ENCODE data around the gene OSBPL10. TPM values are rescaled to one million over a fixed set of nuclear protein-coding genes. Genes with fewer than 3 reads are reported as not detected.
A peak's percentile ranks its signal among the peaks of the same experiment; 100 is the strongest.

The OSBPL10 gene
- total RNA-seq, 1 donor from 2014 or later: 6.4 TPM

DNA sequence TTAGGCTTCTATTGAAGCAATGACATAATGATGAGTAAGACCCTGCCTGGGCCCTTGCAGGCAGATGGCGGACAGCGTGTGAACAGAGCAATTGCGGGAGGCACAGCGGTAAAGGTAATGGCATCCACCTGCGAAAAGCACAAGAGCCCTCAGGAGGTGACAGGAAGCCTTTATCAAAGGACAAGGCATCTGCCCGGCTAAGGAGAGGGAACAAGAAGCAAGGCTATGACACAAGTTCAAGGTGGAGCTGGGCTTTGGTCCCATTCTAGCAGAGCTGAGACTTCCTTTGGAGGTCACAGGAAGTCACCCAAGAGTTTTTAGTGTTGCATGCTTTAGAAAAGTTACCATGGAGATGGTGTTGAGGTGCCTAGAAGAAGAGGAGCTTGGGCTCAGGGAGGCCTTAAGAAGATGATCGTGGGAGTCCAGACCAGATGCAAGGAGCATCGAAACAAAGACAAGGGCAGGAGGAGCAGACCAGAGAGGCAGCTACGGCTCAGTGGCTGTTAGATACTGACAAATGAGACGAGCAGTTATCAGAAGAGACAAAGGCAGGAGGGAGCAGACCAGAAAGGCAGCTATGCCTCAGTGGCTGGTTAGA is 34.5 kb downstream of the OSBPL10 start:
- Histone ChIP-seq H3K4me3 (no peak overlapping the region), H3K36me3 (no peaks in the 10 kb centered on the region), H3K9me3 (replicated peaks) (peaks cover 12% of the 10 kb centered on the region), H3K27ac (replicated peaks) (peak overlapping the region; percentile 70), H3K4me1 (peaks cover 36% of the 10 kb centered on the region), H3K27me3 (ENCODE audit: low read depth) (no peaks in the 10 kb centered on the region)
- intact Hi-C loops (cut with micrococcal nuclease): no loop called here
- DNase-seq: no peak
- TF ChIP-seq, protein P1, sequence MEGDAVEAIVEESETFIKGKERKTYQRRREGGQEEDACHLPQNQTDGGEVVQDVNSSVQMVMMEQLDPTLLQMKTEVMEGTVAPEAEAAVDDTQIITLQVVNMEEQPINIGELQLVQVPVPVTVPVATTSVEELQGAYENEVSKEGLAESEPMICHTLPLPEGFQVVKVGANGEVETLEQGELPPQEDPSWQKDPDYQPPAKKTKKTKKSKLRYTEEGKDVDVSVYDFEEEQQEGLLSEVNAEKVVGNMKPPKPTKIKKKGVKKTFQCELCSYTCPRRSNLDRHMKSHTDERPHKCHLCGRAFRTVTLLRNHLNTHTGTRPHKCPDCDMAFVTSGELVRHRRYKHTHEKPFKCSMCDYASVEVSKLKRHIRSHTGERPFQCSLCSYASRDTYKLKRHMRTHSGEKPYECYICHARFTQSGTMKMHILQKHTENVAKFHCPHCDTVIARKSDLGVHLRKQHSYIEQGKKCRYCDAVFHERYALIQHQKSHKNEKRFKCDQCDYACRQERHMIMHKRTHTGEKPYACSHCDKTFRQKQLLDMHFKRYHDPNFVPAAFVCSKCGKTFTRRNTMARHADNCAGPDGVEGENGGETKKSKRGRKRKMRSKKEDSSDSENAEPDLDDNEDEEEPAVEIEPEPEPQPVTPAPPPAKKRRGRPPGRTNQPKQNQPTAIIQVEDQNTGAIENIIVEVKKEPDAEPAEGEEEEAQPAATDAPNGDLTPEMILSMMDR (IDR thresholded peaks at IDR 0.05; ENCODE audit: borderline replicate concordance): no peak

DNA sequence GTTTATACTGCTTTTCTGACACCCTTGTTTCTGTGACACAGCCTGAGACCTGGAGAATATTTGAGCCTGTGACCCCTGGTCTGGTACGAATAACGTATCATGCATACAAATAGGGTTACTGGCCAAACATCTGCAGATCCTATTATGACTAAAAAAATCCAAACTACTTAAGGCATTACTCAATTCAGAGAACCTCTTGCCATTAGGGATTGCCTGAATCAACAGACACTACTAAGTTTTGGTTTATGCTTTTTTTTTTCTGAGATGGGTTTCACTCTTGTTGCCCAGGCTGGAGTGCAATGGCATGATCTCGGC is 35.4 kb downstream of the OSBPL10 start:
- H3K27ac ChIP-seq (replicated peaks): peak overlapping the region; percentile 70

DNA sequence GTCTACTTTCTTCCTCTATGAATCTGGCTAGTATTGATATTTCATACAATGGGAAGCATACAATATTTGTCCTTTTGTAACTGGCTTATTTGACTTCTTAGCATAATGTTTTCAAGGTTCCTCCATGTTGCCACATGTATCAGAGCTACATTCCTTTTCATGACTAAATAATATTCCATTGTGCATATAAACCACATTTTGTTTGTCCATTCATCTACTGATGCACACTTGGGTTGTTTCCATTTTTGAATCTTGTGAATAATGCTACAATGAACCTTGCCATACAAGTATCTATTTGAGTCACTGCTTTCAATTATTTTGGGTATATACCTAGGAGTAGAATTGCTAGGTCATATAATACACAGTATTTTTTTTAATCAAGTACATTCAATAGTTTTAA is 38.0 kb downstream of the OSBPL10 start:
- intact Hi-C loops (cut with micrococcal nuclease): no loop called here
- TF ChIP-seq, protein P1 (IDR thresholded peaks at IDR 0.05; ENCODE audit: borderline replicate concordance): no peak

More for the DNA sequence above, 35.4 kb downstream of the OSBPL10 start:
- Histone ChIP-seq H3K36me3 (no peaks in the 10 kb centered on the region), H3K27me3 (ENCODE audit: low read depth) (no peaks in the 10 kb centered on the region), H3K9me3 (replicated peaks) (peaks cover 8% of the 10 kb centered on the region), H3K4me1 (peaks cover 45% of the 10 kb centered on the region), H3K4me3 (no peak overlapping the region)
- intact Hi-C loops (cut with micrococcal nuclease): no loop called here
- TF ChIP-seq, protein P1 (IDR thresholded peaks at IDR 0.05; ENCODE audit: borderline replicate concordance): no peak
- DNase-seq: no peak

DNA sequence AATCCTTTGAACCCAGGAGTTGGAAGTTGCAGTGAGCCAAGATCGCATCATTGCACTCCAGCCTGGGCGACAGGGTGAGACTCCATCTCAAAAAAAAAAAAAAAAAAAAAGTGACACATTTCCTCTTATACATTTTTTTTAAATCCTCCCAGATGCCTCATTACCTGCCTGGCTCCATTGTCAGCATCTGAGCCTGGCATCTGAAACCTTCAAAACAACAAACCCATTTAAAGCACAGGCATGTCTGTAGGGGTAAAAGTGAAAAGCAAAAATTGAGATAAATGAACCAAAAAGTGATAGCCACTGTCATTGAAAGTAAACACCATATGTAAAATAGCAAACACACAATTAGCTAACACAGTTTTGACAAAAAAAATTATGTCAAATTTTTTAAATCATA is 38.6 kb downstream of the OSBPL10 start:
- Histone ChIP-seq H3K9me3 (replicated peaks) (no peaks in the 10 kb centered on the region), H3K4me1 (peaks cover 41% of the 10 kb centered on the region), H3K36me3 (no peaks in the 10 kb centered on the region), H3K4me3 (no peak overlapping the region), H3K27me3 (ENCODE audit: low read depth) (no peaks in the 10 kb centered on the region), H3K27ac (replicated peaks) (no peak overlapping the region)
- intact Hi-C loops (cut with micrococcal nuclease): no loop called here
- no peak for DNase-seq
- TF ChIP-seq, protein P1 (IDR thresholded peaks at IDR 0.05; ENCODE audit: borderline replicate concordance): no peak

More for the DNA sequence above, 38.0 kb downstream of the OSBPL10 start:
- no peaks in the 10 kb centered on the region for H3K36me3 ChIP-seq
- peaks cover 45% of the 10 kb centered on the region for H3K4me1 ChIP-seq
- DNase-seq: no peak
- H3K27ac ChIP-seq (replicated peaks): no peak overlapping the region
- H3K4me3 ChIP-seq: no peak overlapping the region
- no peaks in the 10 kb centered on the region for H3K9me3 ChIP-seq (replicated peaks)
- H3K27me3 ChIP-seq (ENCODE audit: low read depth): no peaks in the 10 kb centered on the region

DNA sequence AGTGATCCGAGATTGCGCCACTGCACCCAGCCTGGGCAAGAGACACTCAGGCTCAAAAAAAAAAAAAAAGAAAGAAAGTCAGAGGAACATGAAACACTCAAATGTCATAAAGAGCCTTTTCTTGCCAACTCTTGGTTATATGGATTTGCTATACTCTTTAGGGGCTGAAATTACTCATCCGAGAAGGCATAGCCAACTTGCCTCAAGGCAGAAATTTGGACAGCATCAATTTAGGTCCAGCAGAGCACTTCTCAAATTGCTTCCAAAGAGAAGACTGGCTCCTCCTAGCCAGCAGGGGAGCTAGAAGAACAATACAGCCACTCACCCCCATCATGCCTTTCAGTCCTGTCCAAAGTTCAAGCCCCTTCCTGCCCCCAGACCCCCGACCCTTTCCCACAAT is 43.8 kb downstream of the OSBPL10 start:
- H3K27ac ChIP-seq (replicated peaks): no peak overlapping the region
- H3K36me3 ChIP-seq: no peaks in the 10 kb centered on the region
- TF ChIP-seq, protein P1 (IDR thresholded peaks at IDR 0.05; ENCODE audit: borderline replicate concordance): no peak
- peaks cover 21% of the 10 kb centered on the region for H3K4me1 ChIP-seq
- H3K27me3 ChIP-seq (ENCODE audit: low read depth): no peaks in the 10 kb centered on the region
- DNase-seq: no peak
- no peaks in the 10 kb centered on the region for H3K9me3 ChIP-seq (replicated peaks)
- intact Hi-C loops (cut with micrococcal nuclease): no loop called here
- no peak overlapping the region for H3K4me3 ChIP-seq

Data from left ventricle myocardium inferior (tissue), 1 donor.